Sigmoid colon (tissue), 3 donors: ENCODE data around the gene CR2.

Source experiments
- CTCF ChIP-seq, 4 experiments: fragments of 450-650 bp in 3 of 4; fragments of 200-600 bp in 1 of 4; IDR thresholded peaks; one replicate each; pipeline ENCODE4 v1.5.1; 2016 to 2019; ENCODE audit warnings: antibody characterized with exemption in 4 of 4, mild to moderate bottlenecking in 3 of 4, moderate library complexity in 2 of 4
- POLR2A ChIP-seq, 2 donors: fragments of 450-650 bp; IDR thresholded peaks; one replicate each; pipeline ENCODE4 v1.6.1; 2016; ENCODE audit warnings: antibody characterized with exemption in 2 of 2, mild to moderate bottlenecking in 2 of 2, moderate library complexity in 2 of 2

- TF ChIP-seq CTCF (IDR thresholded peaks at IDR 0.05) (no peak), POLR2A (IDR thresholded peaks at IDR 0.05) (no peak)
Measured at GRCh38 chr1:207470927-207471326, 16.8 kb downstream of the CR2 start.
